GM19397 (cell line): ENCODE results near the gene DHRS12.

Experiments
- ATAC-seq: cut with Tn5 transposase; IDR thresholded peaks from one replicate; pipeline ENCODE4 v1.9.1; 2021; ENCODE audit warnings: mild to moderate bottlenecking, moderate library complexity; ENCODE audit not compliant: unreplicated experiment

Gene DHRS12

GRCh38 chr13:51811920-51812451 lies 8.0 kb upstream of the DHRS12 start:
- ATAC-seq = no peak

- no peak for ATAC-seq
These were observed 7.1 kb upstream of the DHRS12 start for GRCh38 chr13:51811046-51811445.

GRCh38 chr13:51808811-51809210 lies 4.8 kb upstream of the DHRS12 start:
- ATAC-seq = no peak

GRCh38 chr13:51807041-51807440 lies 3.1 kb upstream of the DHRS12 start:
- no peak for ATAC-seq

DNA sequence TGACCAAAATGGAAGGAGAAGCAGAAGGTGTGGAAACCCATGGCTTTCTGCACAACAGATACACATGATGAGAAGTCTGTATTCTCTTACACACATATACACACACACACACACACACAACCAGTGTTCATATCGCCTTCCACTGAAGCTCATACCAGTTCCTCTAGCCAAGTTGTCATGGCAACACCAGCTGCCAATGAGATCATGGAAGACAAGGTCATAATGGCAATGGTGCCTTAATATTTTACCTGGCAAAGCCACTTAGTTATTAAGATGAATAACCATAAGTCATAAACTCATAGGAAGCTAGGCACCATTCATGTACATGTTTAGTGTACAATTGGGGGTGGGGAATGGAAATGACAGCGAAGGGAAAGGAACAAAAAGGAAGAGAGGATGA lies 2.6 kb upstream of the DHRS12 start:
- ATAC-seq = no peak

GRCh38 chr13:51805925-51806324 lies 2.0 kb upstream of the DHRS12 start:
- ATAC-seq = no peak

- no peak for ATAC-seq
These were observed 1.4 kb upstream of the DHRS12 start for GRCh38 chr13:51805313-51805712.

GRCh38 chr13:51804295-51805172 lies 571 bp upstream of the DHRS12 start:
- ATAC-seq = no peak

- ATAC-seq = no peak
These were observed 1.1 kb downstream of the DHRS12 start for GRCh38 chr13:51802631-51803418.

DNA sequence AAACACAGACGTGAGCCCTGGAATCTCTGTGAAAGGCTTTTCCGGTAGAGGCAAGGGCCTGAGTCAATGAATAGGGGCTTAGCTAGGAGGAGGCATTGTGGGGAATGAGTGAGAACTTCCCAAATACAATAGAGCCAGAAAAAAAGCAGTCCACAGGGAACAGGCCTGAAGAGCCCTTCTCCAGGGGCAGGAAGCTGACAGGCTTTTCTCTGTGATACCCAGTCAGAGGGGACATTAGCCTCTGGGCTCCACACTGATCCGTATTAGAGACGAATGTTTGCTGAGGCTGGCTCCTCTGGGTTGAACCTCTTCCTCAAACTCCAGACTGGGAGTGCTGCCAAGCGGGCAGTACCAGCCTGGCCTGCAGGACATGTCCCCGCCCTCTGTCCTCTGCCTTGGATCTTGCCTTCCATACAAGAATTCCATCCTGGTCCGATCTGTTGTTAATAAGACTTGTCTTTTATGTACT lies 2.3 kb downstream of the DHRS12 start:
- ATAC-seq = no peak

DNA sequence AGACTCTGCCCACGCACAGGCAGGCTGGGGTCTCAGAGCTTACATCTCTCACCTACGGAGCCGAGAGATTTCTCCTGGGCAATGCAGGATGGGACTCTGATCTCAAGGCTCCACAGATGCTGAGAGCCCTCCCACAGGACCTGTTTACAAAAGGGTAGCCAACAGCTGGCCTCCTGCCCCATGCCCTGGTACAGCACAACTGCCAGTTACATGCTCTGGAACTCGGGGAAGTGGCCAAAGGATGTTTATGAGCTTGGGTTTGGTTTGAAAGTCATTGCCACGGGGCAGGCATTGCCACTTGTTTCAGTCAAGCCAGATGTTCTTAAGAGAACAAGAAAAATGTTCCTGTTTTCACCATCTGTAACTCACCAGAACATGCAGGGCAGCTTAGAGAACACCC lies 3.5 kb downstream of the DHRS12 start:
- no peak for ATAC-seq

DNA sequence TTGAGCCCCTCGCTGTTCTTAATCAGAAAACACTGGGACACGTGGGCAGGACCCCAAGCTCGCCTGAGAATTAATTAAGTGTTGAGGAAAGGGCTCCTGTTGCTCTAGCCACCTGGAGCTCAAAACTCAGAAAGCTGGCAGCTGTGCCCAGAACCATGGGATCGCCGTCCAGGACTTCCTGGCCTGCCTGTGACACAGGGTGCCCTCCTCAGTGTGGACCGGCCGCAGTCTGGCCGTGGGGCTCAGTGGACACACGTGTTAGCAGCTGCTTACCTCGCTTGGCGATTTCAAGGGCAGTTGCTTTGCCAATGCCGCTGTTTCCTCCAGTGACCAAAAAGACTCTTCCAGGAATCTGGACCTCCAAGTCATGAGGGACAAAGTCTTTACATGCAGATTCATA lies 4.7 kb downstream of the DHRS12 start:
- ATAC-seq = no peak

DNA sequence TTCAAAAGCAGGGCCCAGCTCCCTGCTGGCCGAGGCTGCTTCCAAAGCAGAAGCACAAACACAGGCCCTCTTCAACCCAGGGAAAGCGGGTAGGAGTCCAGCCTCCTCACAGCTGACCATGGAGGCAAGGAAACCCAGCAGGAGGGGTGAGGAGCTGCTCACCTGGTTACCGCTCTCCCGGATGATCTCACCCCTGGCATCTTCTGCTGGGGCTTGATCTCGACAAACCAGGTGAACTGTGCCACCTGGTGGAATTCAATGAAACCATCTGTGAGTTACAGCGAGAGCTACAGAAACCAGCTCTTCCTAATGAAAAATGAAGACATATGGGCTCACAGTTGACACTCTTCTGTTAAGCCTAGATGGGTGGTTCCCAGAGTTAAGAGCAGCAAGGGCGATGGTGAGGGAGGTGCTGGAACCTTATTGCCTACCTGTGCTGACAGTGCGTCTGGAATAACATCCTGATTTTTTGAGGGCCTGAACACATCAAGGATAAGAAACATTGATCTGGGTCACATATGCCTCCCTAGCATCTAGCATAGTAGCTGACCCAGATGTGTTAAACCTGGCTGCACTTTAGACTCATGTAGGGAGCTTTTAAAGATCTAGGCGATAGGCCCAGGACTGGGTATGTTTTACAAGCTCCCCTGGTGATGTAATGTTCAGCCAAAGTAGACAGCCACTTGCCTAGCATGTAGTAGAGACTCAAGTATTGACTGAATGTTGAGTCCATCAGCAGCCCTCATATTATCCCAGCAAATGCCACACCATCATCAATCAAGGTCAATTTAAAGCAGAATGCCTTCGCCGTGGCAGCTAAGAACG lies 6.1 kb downstream of the DHRS12 start:
- ATAC-seq = no peak

GRCh38 chr13:51796546-51796945 lies 7.4 kb downstream of the DHRS12 start:
- ATAC-seq = no peak

DNA sequence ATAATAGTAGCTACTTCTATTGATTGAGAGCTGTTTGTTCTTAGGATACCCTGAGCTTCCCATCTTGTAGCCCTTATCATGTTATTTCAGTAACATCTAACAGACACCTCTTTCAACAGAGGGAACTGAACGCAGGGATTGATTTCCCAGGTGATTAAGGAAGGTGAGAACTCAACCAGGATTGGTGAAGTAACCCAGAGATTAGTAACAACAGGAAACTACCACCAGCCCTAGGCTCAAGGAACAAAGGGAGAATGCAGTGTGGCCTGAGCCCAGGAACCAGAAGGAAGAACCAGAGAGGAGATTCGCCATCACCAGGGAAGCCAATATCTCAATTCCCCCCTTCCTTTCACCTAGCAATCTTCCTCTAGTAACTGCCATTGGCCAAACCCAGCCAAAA lies 8.5 kb downstream of the DHRS12 start:
- no peak for ATAC-seq

- peak; percentile 39 for ATAC-seq
These were observed 9.0 kb downstream of the DHRS12 start for GRCh38 chr13:51794964-51795363.

- peak; percentile 52 for ATAC-seq
These were observed 10.2 kb downstream of the DHRS12 start for GRCh38 chr13:51793570-51794271.

DNA sequence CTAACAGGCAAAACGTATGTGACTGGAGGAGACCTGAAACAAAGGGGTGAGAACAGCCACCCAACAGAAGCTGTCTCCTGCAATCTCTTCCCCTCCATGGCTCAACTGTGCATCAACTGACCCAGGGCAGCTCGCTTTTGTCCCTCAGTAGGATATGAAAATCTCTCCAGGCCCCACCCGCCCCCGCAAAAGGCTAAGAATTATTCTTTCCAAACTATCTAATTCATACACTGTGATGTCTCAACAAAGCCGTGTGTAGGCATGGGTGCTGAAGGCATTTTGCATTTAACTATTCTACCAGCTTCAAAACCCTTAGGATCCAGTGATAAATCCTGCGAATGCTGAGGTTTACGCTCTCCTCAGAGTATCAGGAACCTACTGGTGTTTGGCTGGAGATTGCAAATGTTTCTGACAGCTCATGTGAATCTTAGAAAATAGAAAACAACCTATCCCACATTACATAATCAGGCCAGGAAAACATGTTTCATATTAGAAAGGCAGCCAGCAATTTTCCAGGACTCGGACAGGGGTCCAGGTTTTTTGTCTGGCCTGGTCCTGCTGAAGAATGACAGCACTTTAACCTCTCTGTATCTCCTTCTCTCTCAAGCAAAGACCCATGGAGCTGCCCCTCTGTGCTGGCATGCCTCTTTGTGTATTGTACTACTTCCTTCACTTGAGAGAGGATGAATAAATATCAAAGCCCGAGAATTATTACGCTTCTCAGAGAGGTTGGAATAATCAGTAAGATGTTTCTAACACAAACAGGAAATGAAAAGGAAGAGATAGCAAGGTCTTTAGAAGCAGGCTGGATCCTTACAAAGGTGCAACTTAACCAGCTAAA lies 17.3 kb downstream of the DHRS12 start:
- no peak for ATAC-seq

GRCh38 chr13:51785712-51786424 lies 18.1 kb downstream of the DHRS12 start:
- ATAC-seq = no peak
